ENCODE results near the gene OLA1. TPM values are rescaled to one million over a fixed set of nuclear protein-coding genes. Genes with fewer than 3 reads are reported as not detected.
"Not testable (repeated sequence)": the region's sequence is repeated elsewhere in the genome, so short reads cannot be mapped to it uniquely, and the experiment has no call there.

OLA1 gene
- total RNA-seq, 1 experiment from 2014 or later: 182 TPM

DNA sequence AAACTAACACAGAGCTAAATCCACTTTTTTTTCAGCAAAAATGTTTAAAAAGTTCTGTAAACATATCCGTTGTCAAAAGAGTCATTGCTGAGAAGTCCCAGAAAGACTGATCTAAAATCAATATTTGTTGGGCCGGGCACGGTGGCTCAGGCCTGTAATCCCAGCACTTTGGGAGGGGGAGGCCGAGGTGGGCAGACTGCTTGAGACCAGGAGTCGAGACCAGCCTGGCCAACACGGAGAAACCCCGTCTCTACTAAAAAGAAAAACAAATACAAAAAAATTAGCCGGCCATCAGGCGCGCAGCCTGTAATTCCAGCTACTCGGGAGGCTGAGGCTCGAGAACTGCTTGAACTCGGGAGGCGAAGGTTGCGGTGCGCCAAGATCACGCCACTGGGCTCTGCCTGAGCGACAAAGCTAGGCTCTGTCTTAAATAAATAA lies 1.4 kb downstream of the OLA1 start:
- BruUV-seq (replicated peaks): no TSS peak
- peaks cover 17% of the 10 kb centered on the region for H3K4me1 ChIP-seq (ENCODE audit: insufficient read depth, low read length)
- H3K9me2 ChIP-seq (replicated peaks; ENCODE audit: low read length): no peaks in the 10 kb centered on the region
- peak overlapping the region; percentile 96 for H3K4me2 ChIP-seq (ENCODE audit: low read length)
- H3K27ac ChIP-seq (ENCODE audit: low read length): no peak overlapping the region
- TF ChIP-seq EZH2 (IDR thresholded peaks at IDR 0.05; ENCODE audit: low read length, unreplicated experiment): no peak
- TF ChIP-seq EZH2phosphoT487 (IDR thresholded peaks at IDR 0.05; ENCODE audit: borderline replicate concordance, low read length): no peak
- TF ChIP-seq, protein P1, sequence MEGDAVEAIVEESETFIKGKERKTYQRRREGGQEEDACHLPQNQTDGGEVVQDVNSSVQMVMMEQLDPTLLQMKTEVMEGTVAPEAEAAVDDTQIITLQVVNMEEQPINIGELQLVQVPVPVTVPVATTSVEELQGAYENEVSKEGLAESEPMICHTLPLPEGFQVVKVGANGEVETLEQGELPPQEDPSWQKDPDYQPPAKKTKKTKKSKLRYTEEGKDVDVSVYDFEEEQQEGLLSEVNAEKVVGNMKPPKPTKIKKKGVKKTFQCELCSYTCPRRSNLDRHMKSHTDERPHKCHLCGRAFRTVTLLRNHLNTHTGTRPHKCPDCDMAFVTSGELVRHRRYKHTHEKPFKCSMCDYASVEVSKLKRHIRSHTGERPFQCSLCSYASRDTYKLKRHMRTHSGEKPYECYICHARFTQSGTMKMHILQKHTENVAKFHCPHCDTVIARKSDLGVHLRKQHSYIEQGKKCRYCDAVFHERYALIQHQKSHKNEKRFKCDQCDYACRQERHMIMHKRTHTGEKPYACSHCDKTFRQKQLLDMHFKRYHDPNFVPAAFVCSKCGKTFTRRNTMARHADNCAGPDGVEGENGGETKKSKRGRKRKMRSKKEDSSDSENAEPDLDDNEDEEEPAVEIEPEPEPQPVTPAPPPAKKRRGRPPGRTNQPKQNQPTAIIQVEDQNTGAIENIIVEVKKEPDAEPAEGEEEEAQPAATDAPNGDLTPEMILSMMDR (conservative IDR thresholded peaks at IDR 0.05; ENCODE audit: low read depth, low read length): no peak
- H3K27me3 ChIP-seq (ENCODE audit: low read length): no peaks in the 10 kb centered on the region
- H2AFZ ChIP-seq (ENCODE audit: low read length): no peak overlapping the region
- H3K4me3 ChIP-seq (ENCODE audit: low read length): peak overlapping the region; percentile 90
- peaks cover 26% of the 10 kb centered on the region for H3K36me3 ChIP-seq (ENCODE audit: low read depth, low read length)
- POLR2A ChIA-PET (ENCODE audit: unreplicated experiment): no interaction called here
- DNase-seq: peak; percentile 37
- CTCF ChIA-PET: interaction anchor here (0.7 kb wide), 1 partner anchor 17 kb away, joined by 3 read pairs; no protein-coding TSS in a partner anchor
- intact Hi-C loops (cut with micrococcal nuclease): loop anchor here (1.0 to 5.0 kb wide), 3 partner anchors 85 to 275 kb away; no protein-coding TSS in a partner anchor
- H3F3A ChIP-seq (ENCODE audit: low read length, unreplicated experiment): no peaks in the 10 kb centered on the region
- H3K9ac ChIP-seq (ENCODE audit: low read length): peak overlapping the region; percentile 95
- H3K9me3 ChIP-seq (ENCODE audit: low read length): no peaks in the 10 kb centered on the region
- no peak for ATAC-seq
- H4K20me1 ChIP-seq (ENCODE audit: low read length): 0 out of 2 replicates have a peak, but pooled peaks cover 5% of the 10 kb centered on the region
- peaks cover 63% of the 10 kb centered on the region for H3K79me2 ChIP-seq (ENCODE audit: low read length)

DNA sequence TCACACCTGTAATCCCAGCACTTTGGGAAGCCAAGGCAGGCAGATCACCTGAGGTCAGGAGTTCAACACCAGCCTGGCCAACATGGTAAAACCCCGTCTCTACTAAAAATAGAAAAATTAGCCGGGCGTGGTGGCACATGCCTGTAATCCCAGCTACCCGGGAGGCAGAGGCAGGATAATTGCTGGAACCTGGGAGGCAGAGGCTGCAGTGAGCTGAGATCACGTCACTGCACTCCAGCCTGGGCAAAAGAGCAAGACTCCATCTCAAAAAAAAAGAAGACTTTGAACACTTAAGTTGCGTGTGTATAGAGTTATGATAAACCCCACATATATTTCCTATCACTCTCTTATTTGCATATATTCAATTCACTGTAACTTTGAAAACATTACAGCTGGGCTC lies 2.7 kb downstream of the OLA1 start:
- H2AFZ ChIP-seq (ENCODE audit: low read length); H3K27ac ChIP-seq (ENCODE audit: low read length); H3K9ac ChIP-seq (ENCODE audit: low read length); H3F3A ChIP-seq (ENCODE audit: low read length, unreplicated experiment); H3K4me3 ChIP-seq (ENCODE audit: low read length); BruUV-seq (replicated peaks); H4K20me1 ChIP-seq (ENCODE audit: low read length); H3K27me3 ChIP-seq (ENCODE audit: low read length); POLR2A ChIA-PET (ENCODE audit: unreplicated experiment); CTCF ChIA-PET; ATAC-seq; H3K9me2 ChIP-seq (replicated peaks; ENCODE audit: low read length); DNase-seq; H3K9me3 ChIP-seq (ENCODE audit: low read length): not testable (repeated sequence)
- Histone ChIP-seq H3K4me2 (ENCODE audit: low read length) (0 out of 2 replicates have a peak overlapping the region, but pooled peaks have one; percentile 24), H3K79me2 (ENCODE audit: low read length) (peaks cover 76% of the 10 kb centered on the region), H3K36me3 (ENCODE audit: low read depth, low read length) (peaks cover 31% of the 10 kb centered on the region), H3K4me1 (ENCODE audit: insufficient read depth, low read length) (peaks cover 17% of the 10 kb centered on the region)
- intact Hi-C loops (cut with micrococcal nuclease): loop anchor here (5.0 kb wide), 2 partner anchors 88 to 273 kb away; no protein-coding TSS in a partner anchor

DNA sequence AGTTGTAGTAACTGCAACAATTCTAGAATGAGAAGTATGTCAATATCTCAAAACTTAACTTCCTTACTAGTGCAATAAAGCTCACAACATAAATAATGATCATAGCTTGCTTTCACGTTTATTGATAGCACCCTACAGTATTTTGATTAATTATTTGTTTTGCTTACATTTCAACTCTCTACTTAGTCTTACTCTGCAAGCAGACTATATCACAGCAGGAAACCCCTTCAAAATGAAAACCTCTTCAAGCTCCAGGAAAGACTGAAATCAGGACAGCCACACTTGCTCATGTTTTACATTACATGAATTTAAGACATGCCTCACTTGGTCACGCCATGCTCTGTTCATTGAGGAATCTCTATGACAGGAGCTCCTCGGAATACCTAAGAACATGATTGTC lies 3.3 kb downstream of the OLA1 start:
- H3F3A ChIP-seq (ENCODE audit: low read length, unreplicated experiment): no peaks in the 10 kb centered on the region

More for the DNA sequence above, 3.3 kb downstream of the OLA1 start:
- ChIA-PET CTCF (no interaction called here), POLR2A (ENCODE audit: unreplicated experiment) (no interaction called here)
- Histone ChIP-seq H2AFZ (ENCODE audit: low read length) (no peak overlapping the region), H3K27ac (ENCODE audit: low read length) (no peak overlapping the region), H3K9me2 (replicated peaks; ENCODE audit: low read length) (no peaks in the 10 kb centered on the region), H3K27me3 (ENCODE audit: low read length) (no peaks in the 10 kb centered on the region), H3K36me3 (ENCODE audit: low read depth, low read length) (peaks cover 31% of the 10 kb centered on the region), H3K4me1 (ENCODE audit: insufficient read depth, low read length) (peaks cover 17% of the 10 kb centered on the region), H3K4me2 (ENCODE audit: low read length) (peak overlapping the region; percentile 24), H4K20me1 (ENCODE audit: low read length) (peaks cover 13% of the 10 kb centered on the region), H3K4me3 (ENCODE audit: low read length) (no peak overlapping the region), H3K79me2 (ENCODE audit: low read length) (peaks cover 82% of the 10 kb centered on the region), H3K9me3 (ENCODE audit: low read length) (no peaks in the 10 kb centered on the region), H3K9ac (ENCODE audit: low read length) (no peak overlapping the region)
- no peak for TF ChIP-seq EZH2phosphoT487 (IDR thresholded peaks at IDR 0.05; ENCODE audit: borderline replicate concordance, low read length)
- TF ChIP-seq, protein P1 (conservative IDR thresholded peaks at IDR 0.05; ENCODE audit: low read depth, low read length): no peak
- TF ChIP-seq EZH2 (IDR thresholded peaks at IDR 0.05; ENCODE audit: low read length, unreplicated experiment): no peak
- no TSS peak for BruUV-seq (replicated peaks)
- intact Hi-C loops (cut with micrococcal nuclease): loop anchor here (5.0 kb wide), 2 partner anchors 88 to 273 kb away; no protein-coding TSS in a partner anchor
- ATAC-seq: no peak
- DNase-seq: no peak

Data from PC-3 (cell line).